ENCODE data around the gene GLP2R. TPM values are rescaled to one million over a fixed set of nuclear protein-coding genes. Genes with fewer than 3 reads are reported as not detected.

The GLP2R gene
- total RNA-seq, 1 donor from 2014 or later = 3.4 TPM

- peak in 1 of 2 donors; percentile 33 for ATAC-seq
- Histone ChIP-seq H3K36me3 (no peaks in the 10 kb centered on the region), H3K9me3 (peaks cover 19% of the 10 kb centered on the region), H3K27ac (no peak overlapping the region), H3K4me1 (no peaks in the 10 kb centered on the region), H3K4me3 (no peak overlapping the region), H3K27me3 (ENCODE audit: low read depth) (no peaks in the 10 kb centered on the region)
- intact Hi-C loops (cut with DNase I) = no loop called here
- no peak for DNase-seq
- TF ChIP-seq CTCF (IDR thresholded peaks at IDR 0.05) = no peak
Observed at GRCh38 chr17:9878786-9879525, 53.2 kb downstream of the GLP2R start.

GRCh38 chr17:9880582-9880999 is 54.9 kb downstream of the GLP2R start:
- Histone ChIP-seq H3K4me3 (no peak overlapping the region), H3K27ac (no peak overlapping the region), H3K9me3 (peaks cover 25% of the 10 kb centered on the region), H3K27me3 (ENCODE audit: low read depth) (no peaks in the 10 kb centered on the region), H3K36me3 (no peaks in the 10 kb centered on the region), H3K4me1 (no peaks in the 10 kb centered on the region)
- no peak for TF ChIP-seq CTCF (IDR thresholded peaks at IDR 0.05)
- DNase-seq = no peak
- peak; percentile 54 to 78 for ATAC-seq
- intact Hi-C loops (cut with DNase I) = no loop called here

GRCh38 chr17:9883451-9883850 is 57.7 kb downstream of the GLP2R start:
- ATAC-seq (no peak), DNase-seq (no peak)
- TF ChIP-seq CTCF (IDR thresholded peaks at IDR 0.05) = no peak
- Histone ChIP-seq H3K4me3 (no peak overlapping the region), H3K36me3 (no peaks in the 10 kb centered on the region), H3K27ac (no peak overlapping the region), H3K9me3 (peaks cover 25% of the 10 kb centered on the region), H3K27me3 (ENCODE audit: low read depth) (no peaks in the 10 kb centered on the region), H3K4me1 (no peaks in the 10 kb centered on the region)
- intact Hi-C loops (cut with DNase I) = no loop called here

- TF ChIP-seq CTCF (IDR thresholded peaks at IDR 0.05) = no peak
- DNase-seq = no peak
- H3K27ac ChIP-seq = no peak overlapping the region
- no peaks in the 10 kb centered on the region for H3K36me3 ChIP-seq
- H3K9me3 ChIP-seq = peaks cover 25% of the 10 kb centered on the region
- peak; percentile 28 to 50 for ATAC-seq
- H3K4me3 ChIP-seq = no peak overlapping the region
- no peaks in the 10 kb centered on the region for H3K27me3 ChIP-seq (ENCODE audit: low read depth)
- intact Hi-C loops (cut with DNase I) = no loop called here
- no peaks in the 10 kb centered on the region for H3K4me1 ChIP-seq
Observed at GRCh38 chr17:9886141-9886930, 60.6 kb downstream of the GLP2R start.

GRCh38 chr17:9887508-9887907 is 61.8 kb downstream of the GLP2R start:
- Histone ChIP-seq H3K4me1 (no peaks in the 10 kb centered on the region), H3K27me3 (ENCODE audit: low read depth) (no peaks in the 10 kb centered on the region), H3K4me3 (no peak overlapping the region), H3K9me3 (peaks cover 20% of the 10 kb centered on the region), H3K27ac (no peak overlapping the region), H3K36me3 (no peaks in the 10 kb centered on the region)
- ATAC-seq (no peak), DNase-seq (no peak)
- no peak for TF ChIP-seq CTCF (IDR thresholded peaks at IDR 0.05)
- intact Hi-C loops (cut with DNase I) = no loop called here
